SJSA1 (cell line): Measurements from ENCODE around the gene SMIM41. TPM values are rescaled to one million over a fixed set of nuclear protein-coding genes. Genes with fewer than 3 reads are reported as not detected.
A peak's percentile ranks its signal among the peaks of the same experiment; 100 is the strongest.

ENCODE experiments used
- DNase-seq, 2 experiments: peaks; one replicate each; pipeline ENCODE4 v3.0.0-alpha.2; 2015 to 2020; ENCODE audit warnings: low spot score in 2 of 2, low read depth in 1 of 2
- H3K27ac ChIP-seq: fragments of 250-450 bp; sonication (Bioruptor Pico); 2 replicates; pipeline ENCODE4 v1.5.1; 2020; ENCODE audit warnings: mild to moderate bottlenecking, moderate library complexity
- H3K27me3 ChIP-seq: fragments of 250-450 bp; sonication (Bioruptor Pico); replicated peaks from 2 replicates; pipeline ENCODE4 v1.5.1; 2020; ENCODE audit warnings: mild to moderate bottlenecking, moderate library complexity
- H3K36me3 ChIP-seq: fragments of 250-450 bp; sonication (Bioruptor Pico); 2 replicates; pipeline ENCODE4 v1.5.1; 2020; ENCODE audit warnings: mild to moderate bottlenecking
- H3K4me1 ChIP-seq: fragments of 250-450 bp; sonication (Bioruptor Pico); replicated peaks from 2 replicates; pipeline ENCODE4 v1.6.1; 2021; ENCODE audit warnings: mild to moderate bottlenecking
- H3K4me3 ChIP-seq: fragments of 250-450 bp; sonication (Bioruptor Pico); 2 replicates; pipeline ENCODE4 v1.5.1; 2020; ENCODE audit warnings: mild to moderate bottlenecking
- H3K9me3 ChIP-seq: fragments of 250-450 bp; sonication (Bioruptor Pico); replicated peaks from 2 replicates; pipeline ENCODE4 v1.5.1; 2020; ENCODE audit warnings: mild to moderate bottlenecking
- total RNA-seq: library from RNA; depleted of rRNA; stranded (reverse); fragments of >200 nt; shearing (Covaris generic); gene quantifications from 2 replicates; pipeline ENCODE4 v1.2.3, GENCODE V29; 2014

SMIM41 gene
- total RNA-seq, 1 experiment from 2014 or later = not detected

DNA sequence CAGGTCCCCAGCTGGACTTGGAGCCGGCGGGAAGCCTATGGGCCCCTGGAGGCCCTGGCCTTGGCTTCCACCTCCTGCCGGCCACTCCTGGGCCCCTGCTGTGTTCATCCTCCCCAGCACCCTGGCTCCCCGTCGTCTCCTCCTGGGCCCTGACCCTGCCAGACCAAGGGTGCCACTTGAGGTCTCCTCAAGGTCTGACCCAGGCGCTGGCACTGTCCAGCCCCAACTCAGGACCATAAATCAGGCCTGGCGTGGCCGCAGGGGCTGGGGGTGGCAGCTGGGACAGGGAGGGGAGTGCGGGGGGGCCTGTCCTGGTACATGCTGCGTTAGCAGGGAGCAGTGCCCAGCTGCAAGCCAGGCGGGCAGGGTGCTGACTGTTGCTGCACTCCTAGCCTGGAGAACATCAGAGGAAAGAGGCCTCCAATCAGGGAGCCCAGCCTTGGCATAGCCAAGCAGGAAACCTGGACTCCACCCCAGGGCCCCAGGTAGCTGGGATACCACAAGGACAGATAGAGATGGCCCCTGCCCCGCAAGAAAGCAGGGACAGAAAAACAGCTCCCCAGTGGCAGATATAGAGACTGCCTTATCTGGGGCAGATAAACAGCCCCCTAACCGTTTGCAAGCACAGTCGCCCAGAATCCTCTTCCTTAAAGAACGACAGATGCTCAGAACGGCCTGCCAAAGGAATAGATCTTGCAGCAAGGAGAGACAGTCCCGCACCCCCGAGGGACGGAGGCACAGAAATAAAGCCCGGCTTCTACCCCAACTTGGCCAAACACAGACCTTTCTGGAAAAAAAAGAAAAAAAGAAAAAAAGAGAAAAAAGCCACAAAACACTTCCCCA lies 16.2 kb upstream of the SMIM41 start:
- DNase-seq = no peak
- Histone ChIP-seq H3K27ac (peak overlapping the region; percentile 23; the same call in 1 of the 2 replicates), H3K4me1 (peaks cover 9% of the 10 kb centered on the region), H3K36me3 (no peaks in the 10 kb centered on the region), H3K27me3 (no peaks in the 10 kb centered on the region), H3K9me3 (no peaks in the 10 kb centered on the region), H3K4me3 (no peak overlapping the region)

DNA sequence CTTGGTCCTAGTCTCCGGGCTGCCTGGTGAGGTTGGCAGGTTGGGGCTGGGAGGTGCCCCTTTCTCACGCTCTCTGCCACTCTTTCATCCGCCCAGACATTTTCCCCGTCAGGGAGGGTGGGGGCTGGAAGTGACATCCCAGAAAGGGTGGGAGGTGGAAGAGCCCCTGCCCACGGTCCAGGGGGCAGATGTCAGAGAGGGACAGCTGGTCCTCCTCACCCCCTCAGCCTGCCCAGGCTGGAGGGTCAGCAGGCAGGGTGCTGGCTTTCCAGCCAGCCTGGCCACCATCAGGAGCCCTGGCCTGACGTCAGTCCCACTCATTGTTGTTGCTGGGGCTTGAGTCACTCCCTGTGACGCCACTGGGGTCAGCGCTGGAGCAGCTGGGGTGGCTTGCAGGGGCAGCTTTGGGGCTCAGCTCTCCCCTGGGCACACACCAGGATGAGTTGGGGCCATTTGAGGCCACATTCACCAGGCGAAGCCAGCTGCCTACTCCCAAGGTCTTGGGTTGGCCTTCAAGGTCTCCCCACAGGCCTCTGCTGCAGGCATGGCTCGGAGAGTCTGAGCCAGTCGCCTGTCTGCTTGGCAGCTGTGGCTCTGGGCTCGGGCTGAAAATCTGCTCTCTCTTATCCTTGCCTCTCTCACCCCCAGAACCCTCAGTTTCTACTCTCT lies 15.4 kb upstream of the SMIM41 start:
- peaks cover 12% of the 10 kb centered on the region for H3K4me1 ChIP-seq
- DNase-seq = peak; percentile 39 to 67
- no peaks in the 10 kb centered on the region for H3K36me3 ChIP-seq
- H3K27ac ChIP-seq = peak overlapping the region; percentile 23
- no peak overlapping the region for H3K4me3 ChIP-seq
- H3K27me3 ChIP-seq = no peaks in the 10 kb centered on the region
- no peaks in the 10 kb centered on the region for H3K9me3 ChIP-seq

DNA sequence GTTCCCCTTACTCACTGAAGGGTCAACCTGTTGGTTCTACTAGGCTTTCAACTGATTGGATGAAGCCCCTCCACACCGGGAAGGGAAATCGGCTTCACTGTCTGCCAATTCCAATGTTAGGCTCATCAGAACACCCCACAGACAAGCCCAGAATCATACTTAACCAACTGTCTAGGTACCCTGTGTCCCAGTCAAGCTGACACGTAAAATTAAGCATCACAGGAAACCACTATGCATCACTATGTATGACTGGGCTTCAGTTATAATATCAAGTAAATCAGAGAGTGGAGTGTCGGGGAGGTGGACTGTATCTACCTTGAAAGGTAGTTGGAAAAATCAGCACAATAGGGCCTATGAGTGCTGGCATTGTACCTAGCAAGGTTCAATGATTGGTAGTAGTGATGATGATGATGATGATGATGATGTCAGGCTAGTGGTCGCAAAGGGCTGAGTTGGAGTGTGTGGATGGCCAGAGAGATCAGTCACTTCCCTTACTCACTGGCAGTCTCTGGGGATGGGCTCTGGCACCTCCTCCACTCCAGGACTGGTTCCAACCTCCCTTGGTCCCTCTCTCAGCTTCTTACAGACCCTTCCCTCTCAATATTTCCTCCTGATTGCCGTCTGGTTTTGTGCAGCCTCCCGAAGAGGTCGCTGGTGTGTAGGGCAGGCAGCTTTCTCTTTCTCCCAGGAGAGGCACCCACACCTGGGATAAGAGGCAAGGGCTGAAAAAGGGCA lies 13.0 kb upstream of the SMIM41 start:
- H3K27me3 ChIP-seq = no peaks in the 10 kb centered on the region
- no peak for DNase-seq
- H3K36me3 ChIP-seq = peaks cover 8% of the 10 kb centered on the region
- H3K9me3 ChIP-seq = no peaks in the 10 kb centered on the region
- H3K27ac ChIP-seq = no peak overlapping the region
- no peak overlapping the region for H3K4me3 ChIP-seq
- H3K4me1 ChIP-seq = peaks cover 26% of the 10 kb centered on the region

DNA sequence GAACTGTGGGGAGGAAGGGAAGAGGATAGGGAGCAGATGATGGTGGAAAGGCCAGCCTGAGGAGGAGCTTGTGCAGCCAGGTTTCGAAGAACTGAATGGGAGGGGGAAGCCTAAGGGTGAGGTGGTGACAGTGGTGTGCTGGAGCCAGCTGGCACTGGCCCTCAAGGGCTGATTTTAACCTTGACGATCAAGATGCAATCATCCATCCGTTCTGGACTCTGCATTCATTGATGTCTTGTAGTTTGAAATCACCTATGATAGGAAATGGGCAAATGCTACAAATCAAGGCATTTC lies 12.5 kb upstream of the SMIM41 start:
- Histone ChIP-seq H3K9me3 (no peaks in the 10 kb centered on the region), H3K36me3 (peaks cover 12% of the 10 kb centered on the region), H3K27ac (no peak overlapping the region), H3K27me3 (no peaks in the 10 kb centered on the region), H3K4me3 (no peak overlapping the region), H3K4me1 (peaks cover 31% of the 10 kb centered on the region)
- no peak for DNase-seq

DNA sequence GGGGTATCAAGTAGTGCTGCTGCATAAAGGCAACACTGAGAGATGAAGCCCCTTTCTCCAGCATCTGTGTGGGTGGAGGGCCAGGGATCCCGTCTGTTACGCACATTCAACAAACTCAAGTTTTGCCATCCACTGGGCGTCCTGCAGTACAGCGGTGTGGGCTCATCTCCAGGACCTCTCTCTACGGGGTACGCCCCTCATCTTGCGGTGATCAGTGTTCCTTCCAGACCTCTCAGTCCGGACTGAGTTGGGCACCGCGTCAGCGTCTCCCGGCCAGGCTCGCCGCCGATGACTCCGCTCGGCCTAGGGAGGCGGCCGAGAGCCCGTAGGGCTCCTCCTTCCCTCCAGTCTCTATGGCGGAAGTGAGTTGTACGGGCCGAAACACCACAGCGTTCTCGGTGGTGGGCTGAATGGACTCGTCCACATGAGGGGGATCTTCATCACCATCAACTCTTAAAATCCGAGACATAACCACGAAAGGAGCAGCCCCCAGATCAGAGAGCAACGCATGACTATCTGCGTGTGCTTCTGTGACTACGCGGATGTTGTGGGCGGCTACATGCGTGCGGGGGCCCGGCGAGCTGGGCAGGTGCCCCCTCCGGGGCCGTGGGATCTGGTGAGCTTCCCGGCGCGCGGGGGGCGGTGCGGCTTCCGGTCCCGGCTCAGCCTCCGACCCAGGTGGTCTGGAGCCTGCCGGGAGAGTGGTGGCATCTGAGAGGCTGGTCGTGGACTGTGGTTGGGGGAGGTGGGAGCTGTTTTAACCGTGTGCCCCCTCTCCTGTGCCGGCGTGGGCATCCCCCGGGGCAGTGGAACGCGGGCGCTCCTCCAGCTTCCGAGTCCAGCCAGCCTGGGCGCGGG lies 9.9 kb upstream of the SMIM41 start, which contains the start of gene ATG101:
Gene ATG101 (plus strand): TSS at position 652 of the 858 bp plus-strand sequence. CDS start 3,673 bp downstream, outside the sequence.
- Histone ChIP-seq H3K4me1 (peaks cover 31% of the 10 kb centered on the region), H3K4me3 (peak within 1 kb of the TSS; percentile 92), H3K27ac (peak within 1 kb of the TSS; percentile 99), H3K9me3 (no peaks in the 10 kb centered on the region), H3K27me3 (no peaks in the 10 kb centered on the region), H3K36me3 (peaks cover 34% of the 10 kb centered on the region)
- peak; percentile 93 to 98 for DNase-seq

DNA sequence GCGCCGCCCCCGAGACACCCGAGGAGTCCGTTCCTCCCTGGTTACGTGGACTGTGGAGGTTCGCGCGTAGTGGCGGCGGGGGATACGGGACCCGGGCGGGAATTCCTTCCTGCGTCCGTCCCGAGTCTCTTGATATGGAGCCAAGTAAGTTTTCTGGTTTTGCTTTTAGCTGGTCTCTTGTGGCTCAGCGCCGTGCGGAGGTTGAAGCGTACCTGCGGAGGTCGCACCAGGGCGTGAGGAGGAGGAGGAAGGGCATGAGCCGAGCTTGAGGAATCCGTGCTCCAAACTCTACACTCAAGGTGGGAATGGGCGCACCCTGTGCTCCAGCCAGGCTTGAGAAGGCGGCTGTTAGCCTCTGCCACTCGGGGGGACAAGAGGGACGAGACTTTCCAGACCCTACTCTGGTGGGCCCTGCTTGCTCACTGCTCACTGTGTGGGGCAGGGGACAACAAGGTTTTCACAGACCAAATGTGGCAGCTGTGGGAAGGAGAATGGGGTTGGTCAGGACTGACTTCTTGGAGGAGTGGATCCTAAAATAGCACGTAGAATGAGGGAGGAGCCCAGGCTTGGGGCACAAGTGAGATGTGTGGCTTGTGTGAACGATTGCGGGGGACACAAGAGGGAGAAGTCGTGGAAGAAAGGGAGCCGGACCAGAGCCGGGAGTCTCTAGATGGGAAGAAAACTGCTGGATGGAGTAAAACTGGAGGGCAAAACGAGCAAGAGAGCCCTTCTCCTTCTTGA lies 9.1 kb upstream of the SMIM41 start:
- Histone ChIP-seq H3K27me3 (no peaks in the 10 kb centered on the region), H3K27ac (peak overlapping the region; percentile 99), H3K4me3 (peak overlapping the region; percentile 92), H3K9me3 (no peaks in the 10 kb centered on the region), H3K4me1 (peaks cover 30% of the 10 kb centered on the region), H3K36me3 (peaks cover 42% of the 10 kb centered on the region)
- DNase-seq = peak in 1 of 2 experiments; percentile 7

DNA sequence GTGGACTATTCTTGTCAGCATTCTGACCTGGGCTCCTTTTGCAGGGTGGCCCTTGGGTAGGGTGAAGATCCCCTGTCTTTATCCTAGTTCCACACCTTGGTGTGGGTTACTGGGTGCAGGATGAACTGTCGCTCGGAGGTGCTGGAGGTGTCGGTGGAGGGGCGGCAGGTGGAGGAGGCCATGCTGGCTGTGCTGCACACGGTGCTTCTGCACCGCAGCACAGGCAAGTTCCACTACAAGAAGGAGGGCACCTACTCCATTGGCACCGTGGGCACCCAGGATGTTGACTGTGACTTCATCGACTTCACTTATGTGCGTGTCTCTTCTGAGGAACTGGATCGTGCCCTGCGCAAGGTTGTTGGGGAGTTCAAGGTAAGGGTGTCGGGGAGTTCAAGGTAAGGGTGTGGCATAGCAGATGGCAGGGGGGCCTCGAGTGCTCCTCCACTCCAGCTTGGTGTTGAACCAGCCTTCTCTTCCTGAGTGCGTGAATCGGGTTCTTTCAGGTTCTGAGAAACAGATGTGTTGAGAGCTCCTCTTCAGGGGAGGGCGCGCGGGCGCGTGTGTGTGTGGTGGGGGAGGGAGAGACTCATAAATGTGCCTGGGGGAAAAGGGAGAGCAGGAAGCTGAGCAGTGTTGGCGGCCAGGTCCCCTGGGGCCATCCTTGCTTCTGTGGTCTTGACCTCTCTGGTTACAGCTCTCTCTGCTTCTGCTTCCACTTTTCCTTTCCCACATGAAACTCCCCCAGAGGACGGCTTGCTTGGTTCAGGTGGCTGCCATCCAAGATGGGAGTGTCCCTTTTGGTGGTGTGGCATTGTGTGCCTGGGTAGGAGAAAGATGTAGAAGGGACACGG lies 5.7 kb upstream of the SMIM41 start:
- H3K4me1 ChIP-seq = peaks cover 30% of the 10 kb centered on the region
- no peak overlapping the region for H3K4me3 ChIP-seq
- no peaks in the 10 kb centered on the region for H3K9me3 ChIP-seq
- no peak overlapping the region for H3K27ac ChIP-seq
- H3K36me3 ChIP-seq = peaks cover 70% of the 10 kb centered on the region
- no peaks in the 10 kb centered on the region for H3K27me3 ChIP-seq
- DNase-seq = peak; percentile 35 to 53

DNA sequence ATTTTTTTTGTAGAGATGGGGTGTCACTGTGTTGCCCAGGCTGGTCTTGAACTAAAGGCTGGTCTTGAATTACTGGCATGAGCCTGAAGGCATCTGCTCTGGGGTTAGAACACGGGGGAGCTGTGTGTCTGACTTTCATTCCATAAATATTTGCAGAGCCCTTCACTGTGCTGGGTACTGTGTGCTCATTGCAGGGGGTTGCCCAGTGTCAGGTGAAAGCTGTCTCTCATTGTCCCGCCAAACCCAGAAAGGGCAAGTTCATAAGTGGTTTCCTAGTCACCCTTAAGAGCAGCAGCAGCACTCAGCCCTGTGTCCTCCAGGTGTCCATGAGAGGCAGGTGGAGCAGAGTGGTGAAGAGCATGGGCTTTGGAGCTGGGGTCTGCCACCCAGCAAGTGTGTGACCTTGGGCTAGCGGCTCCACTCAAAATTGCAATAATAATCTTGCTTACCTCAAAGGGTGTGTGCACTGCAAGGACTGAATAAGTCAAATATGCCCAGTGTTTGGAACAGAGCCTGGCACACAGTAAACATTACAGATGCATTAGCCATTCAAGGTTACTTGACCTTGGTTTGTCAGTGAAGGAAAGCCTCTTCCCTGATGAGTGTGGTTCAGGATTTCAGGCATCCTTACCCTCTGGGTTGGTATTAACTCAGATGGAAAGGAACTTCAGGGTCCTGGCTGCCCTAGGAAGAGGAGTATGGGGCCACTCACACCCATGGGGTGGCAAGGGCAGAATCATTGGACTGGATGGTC lies 4.4 kb upstream of the SMIM41 start:
- Histone ChIP-seq H3K9me3 (no peaks in the 10 kb centered on the region), H3K4me3 (no peak overlapping the region), H3K4me1 (peaks cover 25% of the 10 kb centered on the region), H3K27ac (no peak overlapping the region), H3K27me3 (no peaks in the 10 kb centered on the region), H3K36me3 (peaks cover 72% of the 10 kb centered on the region)
- no peak for DNase-seq

DNA sequence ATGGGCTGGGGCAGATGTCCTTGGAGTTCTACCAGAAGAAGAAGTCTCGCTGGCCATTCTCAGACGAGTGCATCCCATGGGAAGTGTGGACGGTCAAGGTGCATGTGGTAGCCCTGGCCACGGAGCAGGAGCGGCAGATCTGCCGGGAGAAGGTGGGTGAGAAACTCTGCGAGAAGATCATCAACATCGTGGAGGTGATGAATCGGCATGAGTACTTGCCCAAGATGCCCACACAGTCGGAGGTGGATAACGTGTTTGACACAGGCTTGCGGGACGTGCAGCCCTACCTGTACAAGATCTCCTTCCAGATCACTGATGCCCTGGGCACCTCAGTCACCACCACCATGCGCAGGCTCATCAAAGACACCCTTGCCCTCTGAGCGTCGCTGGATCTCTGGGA lies 2.7 kb upstream of the SMIM41 start:
- Histone ChIP-seq H3K36me3 (peaks cover 67% of the 10 kb centered on the region), H3K27ac (no peak overlapping the region), H3K9me3 (no peaks in the 10 kb centered on the region), H3K4me1 (peaks cover 10% of the 10 kb centered on the region), H3K4me3 (no peak overlapping the region), H3K27me3 (no peaks in the 10 kb centered on the region)
- no peak for DNase-seq

DNA sequence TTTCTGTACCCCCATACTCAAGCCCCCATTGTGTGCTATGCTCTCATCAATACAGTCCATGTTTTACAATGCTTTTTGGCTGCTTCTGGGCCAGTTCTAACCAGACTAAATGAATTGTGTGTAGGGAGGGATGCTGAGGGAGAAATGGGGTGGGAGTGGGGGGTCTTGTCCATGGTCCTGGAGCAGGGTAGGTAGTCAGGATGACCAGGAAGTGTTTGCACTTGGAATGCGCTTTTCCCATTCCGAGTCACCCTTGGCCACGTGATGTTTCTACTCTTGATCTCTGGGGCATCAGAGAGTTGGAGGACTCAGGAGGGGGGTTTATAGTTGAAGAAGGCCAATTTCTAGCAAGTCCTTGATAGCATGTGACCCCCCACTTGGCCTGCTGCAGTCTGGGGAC lies 1.2 kb upstream of the SMIM41 start:
- Histone ChIP-seq H3K36me3 (peaks cover 55% of the 10 kb centered on the region), H3K27me3 (no peaks in the 10 kb centered on the region), H3K4me1 (peaks cover 8% of the 10 kb centered on the region), H3K9me3 (no peaks in the 10 kb centered on the region), H3K4me3 (no peak overlapping the region), H3K27ac (no peak overlapping the region)
- no peak for DNase-seq

DNA sequence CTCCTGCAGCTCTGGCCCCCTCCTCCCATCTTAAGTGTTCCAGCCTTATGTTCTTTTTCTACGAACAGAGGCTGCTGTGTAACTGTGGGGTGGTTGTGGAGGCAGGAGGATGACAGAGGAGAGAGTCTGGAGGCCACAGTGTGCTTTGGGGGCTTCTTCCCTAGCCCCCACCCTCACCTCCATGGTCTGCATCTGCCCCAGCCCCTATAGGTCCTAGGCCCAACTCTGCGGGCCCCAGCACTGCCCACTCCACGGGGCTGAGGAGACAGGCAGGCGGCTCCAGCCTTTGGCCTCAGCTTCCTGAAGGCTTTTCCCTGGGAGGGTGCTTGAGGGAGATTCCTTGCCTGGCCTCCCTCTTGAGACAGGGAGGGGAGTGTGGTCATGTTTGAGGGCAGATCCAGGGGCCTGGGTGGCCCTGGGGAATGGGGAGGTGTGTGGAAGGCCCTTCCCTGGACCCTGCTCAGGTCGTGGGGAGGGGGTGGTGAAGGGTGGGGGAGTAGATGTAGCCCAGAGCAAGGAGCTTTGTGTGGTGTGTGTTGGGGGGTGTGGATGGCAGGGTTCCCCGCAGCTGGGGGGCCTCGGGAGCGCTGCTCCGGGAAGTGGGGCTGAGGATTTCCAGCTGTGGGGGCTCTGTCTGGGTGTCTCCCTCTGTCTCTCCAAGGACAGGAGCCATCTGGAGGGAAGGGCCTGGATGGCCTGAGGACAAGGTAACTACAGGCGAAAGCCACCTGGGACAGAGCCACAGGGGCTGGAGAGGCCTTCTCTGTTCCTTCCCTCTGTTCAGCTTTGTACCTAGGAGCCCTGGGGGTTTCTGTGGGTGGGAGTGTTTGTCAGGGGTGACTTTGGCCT lies 1.1 kb downstream of the SMIM41 start:
- no peaks in the 10 kb centered on the region for H3K27me3 ChIP-seq
- H3K4me3 ChIP-seq = no peak overlapping the region
- peaks cover 32% of the 10 kb centered on the region for H3K36me3 ChIP-seq
- no peaks in the 10 kb centered on the region for H3K9me3 ChIP-seq
- DNase-seq = no peak
- no peaks in the 10 kb centered on the region for H3K4me1 ChIP-seq
- no peak overlapping the region for H3K27ac ChIP-seq
